HG03439 (cell line): Measurements from ENCODE around the gene SDK2.

ENCODE experiments used
- ATAC-seq: cut with Tn5 transposase; IDR thresholded peaks from one replicate; pipeline ENCODE4 v1.9.1; 2021; ENCODE audit warnings: mild to moderate bottlenecking, moderate library complexity; ENCODE audit not compliant: unreplicated experiment

SDK2 gene

GRCh38 chr17:73544333-73544732 lies 99.9 kb downstream of the SDK2 start:
- ATAC-seq = no peak

- no peak for ATAC-seq
These were observed 101.9 kb downstream of the SDK2 start for GRCh38 chr17:73542323-73542722.

GRCh38 chr17:73541561-73541981 lies 102.7 kb downstream of the SDK2 start:
- no peak for ATAC-seq

- no peak for ATAC-seq
These were observed 103.1 kb downstream of the SDK2 start for GRCh38 chr17:73541111-73541510.

- no peak for ATAC-seq
These were observed 105.1 kb downstream of the SDK2 start for GRCh38 chr17:73539166-73539565.

- no peak for ATAC-seq
These were observed 105.8 kb downstream of the SDK2 start for GRCh38 chr17:73538445-73538844.

GRCh38 chr17:73536700-73537605 lies 107.3 kb downstream of the SDK2 start:
- no peak for ATAC-seq

GRCh38 chr17:73535746-73536145 lies 108.5 kb downstream of the SDK2 start:
- ATAC-seq = no peak

GRCh38 chr17:73534209-73534909 lies 109.9 kb downstream of the SDK2 start:
- no peak for ATAC-seq

- ATAC-seq = no peak
These were observed 110.5 kb downstream of the SDK2 start for GRCh38 chr17:73533781-73534180.

GRCh38 chr17:73533127-73533526 lies 111.1 kb downstream of the SDK2 start:
- no peak for ATAC-seq

GRCh38 chr17:73532421-73532901 lies 111.8 kb downstream of the SDK2 start:
- no peak for ATAC-seq

GRCh38 chr17:73531158-73531557 lies 113.1 kb downstream of the SDK2 start:
- ATAC-seq = no peak

GRCh38 chr17:73528679-73529078 lies 115.6 kb downstream of the SDK2 start:
- no peak for ATAC-seq

GRCh38 chr17:73526952-73527351 lies 117.3 kb downstream of the SDK2 start:
- ATAC-seq = no peak

GRCh38 chr17:73524941-73525679 lies 119.1 kb downstream of the SDK2 start:
- ATAC-seq = no peak

GRCh38 chr17:73522696-73523095 lies 121.5 kb downstream of the SDK2 start:
- no peak for ATAC-seq

- ATAC-seq = no peak
These were observed 122.1 kb downstream of the SDK2 start for GRCh38 chr17:73522107-73522506.

- no peak for ATAC-seq
These were observed 122.9 kb downstream of the SDK2 start for GRCh38 chr17:73521376-73521775.

- no peak for ATAC-seq
These were observed 123.9 kb downstream of the SDK2 start for GRCh38 chr17:73520369-73520761.

GRCh38 chr17:73519714-73520368 lies 124.4 kb downstream of the SDK2 start:
- ATAC-seq = no peak
